H1 (cell line): ENCODE measurements around the gene NFAT5.

Experiments
- BCL11A ChIP-seq, 2 experiments: IDR thresholded peaks; one replicate each; pipeline ENCODE4 v1.6.1; 2011; ENCODE audit warnings: low read depth in 2 of 2, low read length in 2 of 2, mild to moderate bottlenecking in 2 of 2
- EZH2 ChIP-seq: fragments of 200-600 bp; sonication (generic); IDR thresholded peaks from 2 replicates; pipeline ENCODE4 v1.7.1; 2012; ENCODE audit warnings: low read depth, mild to moderate bottlenecking, moderate library complexity, low read length, inconsistent platforms; ENCODE audit not compliant: severe bottlenecking
- HDAC6 ChIP-seq: IDR thresholded peaks from one replicate; pipeline ENCODE4 v1.7.1; 2012; ENCODE audit warnings: low read depth, mild to moderate bottlenecking, inconsistent platforms, low read length, moderate library complexity
- JUN ChIP-seq: IDR thresholded peaks from 2 replicates; pipeline ENCODE4 v1.6.1; 2011; ENCODE audit warnings: low read depth, mild to moderate bottlenecking, improper control_type of control experiment, low read length
- MAFK ChIP-seq: IDR thresholded peaks from 2 replicates; pipeline ENCODE4 v1.6.1; 2012; ENCODE audit warnings: low read depth, mild to moderate bottlenecking, improper control_type of control experiment, low read length
- POLR2A ChIP-seq, 2 experiments: IDR thresholded peaks; 1 replicate in 1 of 2; 2 replicates in 1 of 2; pipeline ENCODE4 v1.6.1; 2011; ENCODE audit warnings: low read depth in 2 of 2, low read length in 2 of 2, mild to moderate bottlenecking in 2 of 2; ENCODE audit errors: control extremely low read depth in 1 of 2
- POU5F1 ChIP-seq: IDR thresholded peaks from 2 replicates; pipeline ENCODE4 v1.6.1; 2011; ENCODE audit warnings: low read depth, mild to moderate bottlenecking, low read length, moderate library complexity
- SIRT6 ChIP-seq: IDR thresholded peaks from one replicate; pipeline ENCODE4 v1.7.1; 2012; ENCODE audit warnings: low read length, inconsistent platforms
- SUZ12 ChIP-seq: fragments of 200-600 bp; sonication (generic); IDR thresholded peaks from 2 replicates; pipeline ENCODE4 v1.6.1; 2012; ENCODE audit warnings: mild to moderate bottlenecking, inconsistent platforms, low read length, moderate library complexity, mixed read lengths
- TAF1 ChIP-seq: IDR thresholded peaks from 2 replicates; pipeline ENCODE4 v1.6.1; 2011; ENCODE audit warnings: mild to moderate bottlenecking, low read depth, low read length
- ZNF274 ChIP-seq: IDR thresholded peaks from 2 replicates; pipeline ENCODE4 v1.7.0; 2012; ENCODE audit warnings: low read length, borderline replicate concordance; ENCODE audit errors: extremely low read depth
- TF ChIP-seq, protein P1 (sequence below), 3 experiments: IDR thresholded peaks; 1 replicate in 2 of 3; 2 replicates in 1 of 3; pipeline versions ENCODE4 v1.5.1 to v1.6.1; 2011; ENCODE audit warnings: low read length in 3 of 3, mild to moderate bottlenecking in 3 of 3, inconsistent platforms in 2 of 3, low read depth in 1 of 3, moderate library complexity in 1 of 3; ENCODE audit not compliant: insufficient read depth in 1 of 3; ENCODE audit errors: control extremely low read depth in 1 of 3
- TF ChIP-seq, protein P2 (sequence below): IDR thresholded peaks from 2 replicates; pipeline ENCODE4 v1.6.1; 2012; ENCODE audit warnings: inconsistent platforms

DNA sequence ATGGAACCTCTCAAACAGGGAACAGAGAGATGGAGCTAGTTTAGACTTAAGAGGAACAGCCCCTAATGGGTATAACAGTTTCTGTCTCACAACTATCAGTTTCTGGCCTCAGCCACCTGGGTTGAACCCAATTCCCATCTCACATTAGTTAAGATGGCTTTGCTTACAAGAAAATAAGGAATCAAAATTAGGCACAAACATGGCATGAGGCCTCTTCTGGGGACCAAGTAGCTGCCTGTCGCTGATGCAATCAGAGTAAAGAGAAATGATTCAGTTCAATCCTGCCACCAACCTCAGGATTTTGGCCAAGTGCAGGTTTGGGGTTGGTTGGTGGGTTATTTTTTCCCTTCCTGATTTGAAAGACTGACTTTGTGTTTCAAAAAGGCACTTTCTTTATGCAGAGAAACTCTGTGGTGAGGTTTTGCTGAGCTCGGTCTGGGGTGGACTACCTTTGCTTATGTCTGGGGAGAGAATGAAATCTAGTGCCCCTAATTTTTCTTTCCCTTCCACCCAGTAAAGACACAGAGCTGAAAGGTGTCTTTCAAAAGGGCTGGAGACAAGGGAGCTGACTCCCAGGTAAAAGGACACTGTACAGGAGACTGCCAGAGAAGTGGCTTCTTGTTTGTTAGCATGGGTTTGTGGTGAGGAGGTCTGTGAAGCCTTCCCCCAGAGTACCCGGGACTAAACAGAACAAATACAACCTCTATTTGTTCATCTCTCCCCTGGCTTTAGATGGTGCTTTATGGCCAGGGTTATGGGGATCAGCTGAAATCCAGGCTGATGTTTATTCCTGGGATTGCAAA, 44.8 kb upstream of the NFAT5 start:
- no peak for TF ChIP-seq BCL11A (IDR thresholded peaks at IDR 0.05; ENCODE audit: low read depth in 2 of 2, low read length in 2 of 2)
- TF ChIP-seq, protein P1, sequence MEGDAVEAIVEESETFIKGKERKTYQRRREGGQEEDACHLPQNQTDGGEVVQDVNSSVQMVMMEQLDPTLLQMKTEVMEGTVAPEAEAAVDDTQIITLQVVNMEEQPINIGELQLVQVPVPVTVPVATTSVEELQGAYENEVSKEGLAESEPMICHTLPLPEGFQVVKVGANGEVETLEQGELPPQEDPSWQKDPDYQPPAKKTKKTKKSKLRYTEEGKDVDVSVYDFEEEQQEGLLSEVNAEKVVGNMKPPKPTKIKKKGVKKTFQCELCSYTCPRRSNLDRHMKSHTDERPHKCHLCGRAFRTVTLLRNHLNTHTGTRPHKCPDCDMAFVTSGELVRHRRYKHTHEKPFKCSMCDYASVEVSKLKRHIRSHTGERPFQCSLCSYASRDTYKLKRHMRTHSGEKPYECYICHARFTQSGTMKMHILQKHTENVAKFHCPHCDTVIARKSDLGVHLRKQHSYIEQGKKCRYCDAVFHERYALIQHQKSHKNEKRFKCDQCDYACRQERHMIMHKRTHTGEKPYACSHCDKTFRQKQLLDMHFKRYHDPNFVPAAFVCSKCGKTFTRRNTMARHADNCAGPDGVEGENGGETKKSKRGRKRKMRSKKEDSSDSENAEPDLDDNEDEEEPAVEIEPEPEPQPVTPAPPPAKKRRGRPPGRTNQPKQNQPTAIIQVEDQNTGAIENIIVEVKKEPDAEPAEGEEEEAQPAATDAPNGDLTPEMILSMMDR (IDR thresholded peaks at IDR 0.05; ENCODE audit: control extremely low read depth in 1 of 3, insufficient read depth in 1 of 3, low read depth in 1 of 3, low read length in 3 of 3): no peak
- no peak for TF ChIP-seq SIRT6
- no peak for TF ChIP-seq ZNF274
- no peak for TF ChIP-seq HDAC6
- no peak for TF ChIP-seq JUN
- TF ChIP-seq POU5F1: no peak
- no peak for TF ChIP-seq MAFK
- no peak for TF ChIP-seq POLR2A (IDR thresholded peaks at IDR 0.05; ENCODE audit: control extremely low read depth in 1 of 2, low read depth in 2 of 2, low read length in 2 of 2)
- no peak for TF ChIP-seq EZH2
- no peak for TF ChIP-seq SUZ12
- TF ChIP-seq TAF1: no peak
- TF ChIP-seq, protein P2, sequence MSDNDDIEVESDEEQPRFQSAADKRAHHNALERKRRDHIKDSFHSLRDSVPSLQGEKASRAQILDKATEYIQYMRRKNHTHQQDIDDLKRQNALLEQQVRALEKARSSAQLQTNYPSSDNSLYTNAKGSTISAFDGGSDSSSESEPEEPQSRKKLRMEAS: no peak
